SK-N-SH (cell line): ENCODE data around the gene MAD1L1. TPM values are rescaled to one million over a fixed set of nuclear protein-coding genes. Genes with fewer than 3 reads are reported as not detected.

Experiments
- CTCF ChIA-PET: fragments of 300-600, 350-600 bp; formaldehyde crosslinking; extraction: SDS; loops from one replicate; lab custom pipeline; 2021; lab: Yijun Ruan, JAX
- POLR2A ChIA-PET: fragments of 350-600 bp; sonication (Branson Sonifier 250); formaldehyde crosslinking; extraction: SDS; loops from one replicate; lab custom pipeline; 2020; ENCODE audit warnings: antibody characterized with exemption, inconsistent platforms; lab: Yijun Ruan, JAX
- DNase-seq: peaks from one replicate; pipeline ENCODE4 v3.0.0; 2012
- H2AFZ ChIP-seq: fragments of 200-600 bp; sonication (generic); 2 replicates; pipeline ENCODE4 v1.8.1; 2016; ENCODE audit warnings: antibody characterized with exemption, mild to moderate bottlenecking, low read depth
- H3F3A ChIP-seq: fragments of 200-600 bp; sonication (generic); replicated peaks from 2 replicates; pipeline ENCODE3; 2016; ENCODE audit warnings: antibody characterized with exemption, mild to moderate bottlenecking; ENCODE audit not compliant: insufficient read depth
- H3K27ac ChIP-seq, 2 experiments: fragments of 200-500 bp in 1 of 2; fragments of 200-600 bp in 1 of 2; sonication (Bioruptor generic) in 1 of 2; sonication (generic), shearing (Covaris generic) in 1 of 2; 2 replicates each; pipeline versions ENCODE4 v1.5.1 to v1.6.1; 2014 to 2016; ENCODE audit warnings: low read depth in 2 of 2, inconsistent platforms in 1 of 2, low read length in 1 of 2, mild to moderate bottlenecking in 1 of 2, mixed read lengths in 1 of 2
- H3K27me3 ChIP-seq: fragments of 200-600 bp; sonication (generic), shearing (Covaris generic); 2 replicates; pipeline ENCODE4 v1.6.1; 2016; ENCODE audit warnings: mixed run types; ENCODE audit not compliant: insufficient read depth
- H3K36me3 ChIP-seq, 2 experiments: fragments of 200-500 bp in 1 of 2; fragments of 200-600 bp in 1 of 2; sonication (Bioruptor generic) in 1 of 2; sonication (generic) in 1 of 2; replicated peaks in 1 of 2; 2 replicates each; pipeline versions ENCODE3 to v1.5.1; 2014 to 2016; ENCODE audit warnings: low read length in 1 of 2, mild to moderate bottlenecking in 1 of 2; ENCODE audit not compliant: insufficient read depth in 2 of 2, control insufficient read depth in 1 of 2
- H3K4me1 ChIP-seq, 2 experiments: fragments of 200-500 bp in 1 of 2; fragments of 200-600 bp in 1 of 2; sonication (Bioruptor generic) in 1 of 2; sonication (generic), shearing (Covaris generic) in 1 of 2; 2 replicates each; pipeline versions ENCODE4 v1.5.1 to v1.6.1; 2014 to 2016; ENCODE audit warnings: low read depth in 1 of 2, low read length in 1 of 2, mixed run types in 1 of 2; ENCODE audit not compliant: insufficient read depth in 2 of 2, control insufficient read depth in 1 of 2
- H3K4me2 ChIP-seq: fragments of 200-600 bp; sonication (generic), shearing (Covaris generic); 2 replicates; pipeline ENCODE4 v1.6.1; 2017; ENCODE audit warnings: mixed run types
- H3K4me3 ChIP-seq, 2 experiments: fragments of 200-500 bp in 1 of 2; fragments of 200-600 bp in 1 of 2; sonication (Bioruptor generic) in 1 of 2; sonication (generic), shearing (Covaris generic) in 1 of 2; 2 replicates each; pipeline versions ENCODE4 v1.5.1 to v1.8.1; 2014 to 2016; ENCODE audit warnings: low read depth in 2 of 2, inconsistent platforms in 1 of 2, low read length in 1 of 2, mild to moderate bottlenecking in 1 of 2, mixed read lengths in 1 of 2, moderate library complexity in 1 of 2
- H3K79me2 ChIP-seq: fragments of 200-600 bp; sonication (generic); 2 replicates; pipeline ENCODE4 v1.8.1; 2017; ENCODE audit warnings: mild to moderate bottlenecking; ENCODE audit not compliant: insufficient read depth
- H3K9ac ChIP-seq: fragments of 200-600 bp; sonication (generic); 2 replicates; pipeline ENCODE4 v1.6.1; 2017; ENCODE audit warnings: mixed run types
- H3K9me2 ChIP-seq: fragments of 200-600 bp; sonication (generic); 2 replicates; pipeline ENCODE4 v1.6.1; 2017; ENCODE audit warnings: mixed run types
- H3K9me3 ChIP-seq: fragments of 200-600 bp; sonication (generic); 2 replicates; pipeline ENCODE4 v1.6.1; 2017; ENCODE audit warnings: mixed run types, mild to moderate bottlenecking, moderate library complexity
- H4K20me1 ChIP-seq: fragments of 200-600 bp; sonication (generic); 2 replicates; pipeline ENCODE4 v1.6.1; 2017; ENCODE audit warnings: mild to moderate bottlenecking, mixed run types; ENCODE audit not compliant: insufficient read depth
- CTCF ChIP-seq: fragments of 200-600 bp; sonication (generic); IDR thresholded peaks from 2 replicates; pipeline ENCODE4 v1.6.1; 2017; ENCODE audit warnings: antibody characterized with exemption, mild to moderate bottlenecking, moderate library complexity
- MEF2A ChIP-seq: IDR thresholded peaks from 2 replicates; pipeline ENCODE4 v1.4.0; 2012; ENCODE audit warnings: low read depth, borderline replicate concordance
- MXI1 ChIP-seq: IDR thresholded peaks from 2 replicates; pipeline ENCODE4 v1.6.1; 2012; ENCODE audit warnings: mild to moderate bottlenecking, low read depth, low read length, improper control_type of control experiment
- NFIC ChIP-seq: IDR thresholded peaks from 2 replicates; pipeline ENCODE4 v1.4.0; 2012; ENCODE audit warnings: borderline replicate concordance
- POLR2AphosphoS5 ChIP-seq: IDR thresholded peaks from 2 replicates; pipeline ENCODE4 v1.6.1; 2012; ENCODE audit warnings: low read depth, low read length
- REST ChIP-seq: IDR thresholded peaks from 2 replicates; pipeline ENCODE4 v1.6.1; 2012; ENCODE audit warnings: mild to moderate bottlenecking, low read depth, low read length, moderate library complexity
- SMC3 ChIP-seq: IDR thresholded peaks from 2 replicates; pipeline ENCODE4 v1.6.1; 2012; ENCODE audit warnings: low read depth, low read length, improper control_type of control experiment
- USF1 ChIP-seq: IDR thresholded peaks from 2 replicates; pipeline ENCODE4 v1.4.0; 2012; ENCODE audit warnings: low read depth, borderline replicate concordance
- USF2 ChIP-seq: fragments of 150-350 bp; IDR thresholded peaks from 2 replicates; pipeline ENCODE4 v1.6.1; 2017; ENCODE audit warnings: antibody characterized with exemption, low read length, low read depth, borderline replicate concordance
- ZBTB33 ChIP-seq: IDR thresholded peaks from 2 replicates; pipeline ENCODE4 v1.4.0; 2012; ENCODE audit warnings: low read depth, borderline replicate concordance
- WGBS: methylation state at CpG from one replicate; pipeline ENCODE4 v1.1.6; 2017; ENCODE audit warnings: low lambda C conversion rate; 5-methylcytosine and 5-hydroxymethylcytosine counted together
- polyA plus RNA-seq, 3 experiments: library from polyadenylated mRNA; depleted of rRNA; stranded (reverse); fragments of >200 nt; gene quantifications; 2 replicates each; pipeline ENCODE4 v1.2.3, GENCODE V29; 2012

Gene MAD1L1
- polyA plus RNA-seq, 1 of the 3 experiments (the other 2 are of a cell fraction) = 46.2 TPM

GRCh38 chr7:1892011-1892965 lies 340.5 kb downstream of the MAD1L1 start (continued):
- TF ChIP-seq USF1 = no peak

GRCh38 chr7:1890289-1891235 lies 342.2 kb downstream of the MAD1L1 start:
- DNase-seq = no peak
- no peaks in the 10 kb centered on the region for H3K27me3 ChIP-seq
- no peaks in the 10 kb centered on the region for H3K79me2 ChIP-seq
- POLR2A ChIA-PET = no interaction called here
- H3K4me3 ChIP-seq = no peak overlapping the region
- 92% methylated on average over 25 of the region's 26 CpGs for WGBS
- H3K36me3 ChIP-seq = no peaks in the 10 kb centered on the region
- CTCF ChIA-PET = no interaction called here
- TF ChIP-seq POLR2AphosphoS5 (no peak), USF2 (no peak), MXI1 (no peak), REST (no peak), SMC3 (no peak), ZBTB33 (no peak), NFIC (no peak), MEF2A (no peak), CTCF (no peak)
- H3K9ac ChIP-seq = no peak overlapping the region
- H4K20me1 ChIP-seq = no peaks in the 10 kb centered on the region; the same call in 1 of the 2 replicates
- no peaks in the 10 kb centered on the region for H3K9me2 ChIP-seq
- peaks cover 21% of the 10 kb centered on the region for H3F3A ChIP-seq
- peaks cover 0 to 20% of the 10 kb centered on the region in 2 experiments; a peak in 1 of 4 replicates for H3K4me1 ChIP-seq
- H3K4me2 ChIP-seq = no peak overlapping the region
- no peaks in the 10 kb centered on the region for H3K9me3 ChIP-seq
- no peak overlapping the region for H2AFZ ChIP-seq
- H3K27ac ChIP-seq = no peak overlapping the region; a peak in 1 of 4 replicates
